NCI-H2196 treated with DMSO at 0.1 percent for 48 hours (cell line): Measurements from ENCODE around the gene PTPRU.

Experiments
- DNase-seq: peaks from one replicate; lab custom pipeline; 2025; ENCODE audit not compliant: unreplicated experiment; lab: John Stamatoyannopoulos, UW

PTPRU gene

DNA sequence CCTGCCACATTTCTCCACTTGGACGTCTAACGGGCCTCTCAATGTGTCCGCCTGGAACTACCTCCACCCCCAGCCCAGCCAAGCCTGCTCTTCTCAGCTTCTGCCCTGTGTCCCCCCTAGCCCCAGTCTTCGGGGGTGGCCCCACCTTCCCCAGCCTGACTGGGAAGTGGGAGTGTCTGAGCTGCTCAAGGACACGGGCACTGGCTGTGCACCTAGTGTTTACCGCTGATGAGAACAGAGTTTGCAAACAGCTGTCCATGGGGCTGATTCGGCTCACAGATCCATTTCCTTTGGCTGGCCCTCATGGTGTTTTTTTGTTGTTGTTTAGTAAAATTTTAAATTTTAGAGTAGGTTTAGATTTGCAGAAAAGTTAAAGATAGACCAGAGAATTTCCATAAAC, 121.1 kb downstream of the PTPRU start:
- DNase-seq: no peak

DNA sequence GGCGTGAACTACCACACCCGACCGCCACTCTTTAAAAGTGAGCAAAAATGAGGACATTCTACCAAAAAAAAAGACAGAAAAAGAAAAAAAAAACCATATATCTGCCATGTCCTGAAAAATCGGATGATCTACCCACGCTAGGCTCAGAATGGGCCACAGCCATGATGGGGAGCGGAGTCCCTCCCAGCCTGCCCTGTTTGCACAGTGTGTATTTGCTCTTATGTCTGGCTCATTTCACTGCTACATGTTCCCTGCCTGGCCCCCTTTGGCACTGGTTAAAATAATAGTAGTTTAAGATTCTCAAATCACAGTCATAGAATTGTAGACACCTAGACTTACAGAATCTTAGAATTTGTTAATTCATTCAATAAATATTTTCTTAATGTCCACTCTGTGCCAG, 121.9 kb downstream of the PTPRU start:
- no peak for DNase-seq

DNA sequence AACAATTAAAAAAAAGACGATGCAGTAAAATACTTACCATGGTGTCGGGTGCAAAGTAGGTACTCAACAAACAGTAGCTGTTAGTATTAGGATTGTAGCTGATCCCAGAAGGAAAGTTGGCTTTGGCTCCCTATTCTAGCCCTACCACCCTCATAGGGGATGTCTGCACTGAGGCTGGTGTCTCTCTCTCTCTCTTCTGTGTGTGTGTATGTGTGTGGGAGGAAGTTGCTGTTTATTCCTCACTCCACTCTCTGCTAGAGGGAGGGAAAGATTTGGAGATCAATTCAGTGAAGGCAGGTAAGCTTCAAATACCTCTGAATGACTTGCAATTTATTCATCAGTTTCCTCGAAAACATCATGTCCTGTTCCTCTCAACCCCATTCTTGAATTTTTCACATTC, 124.4 kb downstream of the PTPRU start:
- DNase-seq: no peak

DNA sequence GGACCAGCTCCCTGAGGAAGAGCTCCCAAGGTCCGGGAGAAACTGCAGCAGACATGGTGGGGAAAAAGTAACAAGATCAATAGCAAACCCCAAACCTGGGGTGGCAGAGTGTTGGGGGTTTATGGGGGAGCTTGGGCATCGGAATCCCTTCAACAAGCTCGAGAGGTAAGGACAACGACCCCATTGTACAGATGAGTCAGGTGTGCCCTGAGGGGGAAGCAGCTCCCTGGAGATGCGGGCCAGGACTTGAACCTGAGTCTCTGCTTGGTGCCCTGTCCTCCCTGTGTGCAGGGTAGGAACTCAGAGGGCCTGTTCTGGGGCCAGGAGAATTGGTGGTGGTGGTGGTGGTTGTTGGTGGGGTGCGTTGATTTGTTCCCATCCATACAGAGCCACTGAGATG, 125.4 kb downstream of the PTPRU start:
- no peak for DNase-seq

DNA sequence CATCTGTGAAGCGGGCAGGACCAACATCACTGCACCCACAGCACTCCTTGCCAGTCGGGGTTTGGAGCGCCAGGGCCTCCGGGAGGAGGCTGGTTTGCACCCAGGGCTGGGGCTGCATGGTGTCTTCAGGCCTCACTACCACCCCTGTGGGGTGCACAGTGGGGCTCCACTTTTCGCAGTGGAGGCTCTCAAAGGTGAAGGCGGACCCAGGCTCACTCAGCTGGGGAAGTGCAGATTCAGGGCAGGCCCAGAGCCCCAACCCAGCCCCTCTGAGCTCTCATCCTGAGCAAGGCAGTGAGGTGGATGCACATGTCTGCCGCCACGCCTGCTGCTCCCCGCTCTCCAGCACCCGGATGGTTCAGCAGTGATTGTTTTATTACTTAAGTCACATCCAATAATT, 125.8 kb downstream of the PTPRU start:
- no peak for DNase-seq

DNA sequence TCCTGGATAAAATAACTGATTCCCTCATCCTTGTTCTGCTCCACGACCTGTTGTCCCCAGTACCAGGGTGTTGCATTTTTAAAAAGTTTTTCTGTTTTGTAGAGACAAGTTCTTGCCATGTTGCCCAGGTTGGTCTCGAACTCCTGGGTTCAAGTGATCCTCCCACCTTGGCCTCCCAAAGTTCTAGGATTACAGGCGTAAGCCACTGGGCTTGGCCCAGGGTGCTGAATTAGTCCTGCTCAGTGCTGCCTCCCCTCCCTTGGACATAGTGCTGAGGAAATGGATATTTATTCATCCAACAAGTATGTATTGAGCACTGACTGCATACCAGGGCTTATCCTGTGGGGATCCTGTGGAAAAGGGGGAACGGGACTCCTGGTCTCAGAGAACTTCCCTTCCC, 126.4 kb downstream of the PTPRU start:
- no peak for DNase-seq

DNA sequence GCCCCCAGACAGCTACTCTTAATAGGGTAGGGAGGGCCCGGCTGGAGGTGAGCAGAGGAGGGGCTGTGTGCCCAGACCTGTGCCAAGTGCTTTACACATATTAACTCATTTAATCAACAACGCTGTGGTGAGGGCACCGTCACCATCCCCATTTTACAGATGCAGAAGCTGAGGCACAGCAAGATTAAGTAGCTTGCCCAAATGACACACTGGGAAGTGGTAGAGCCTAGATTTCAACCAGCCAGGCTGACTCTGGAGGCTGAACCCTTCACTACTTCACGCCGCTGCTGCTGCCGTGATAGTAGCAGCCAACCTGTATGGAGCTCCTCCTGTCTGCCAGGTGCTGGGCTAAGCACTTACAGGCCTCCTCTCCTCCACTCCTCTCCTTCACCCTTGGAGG, 127.2 kb downstream of the PTPRU start:
- no peak for DNase-seq

DNA sequence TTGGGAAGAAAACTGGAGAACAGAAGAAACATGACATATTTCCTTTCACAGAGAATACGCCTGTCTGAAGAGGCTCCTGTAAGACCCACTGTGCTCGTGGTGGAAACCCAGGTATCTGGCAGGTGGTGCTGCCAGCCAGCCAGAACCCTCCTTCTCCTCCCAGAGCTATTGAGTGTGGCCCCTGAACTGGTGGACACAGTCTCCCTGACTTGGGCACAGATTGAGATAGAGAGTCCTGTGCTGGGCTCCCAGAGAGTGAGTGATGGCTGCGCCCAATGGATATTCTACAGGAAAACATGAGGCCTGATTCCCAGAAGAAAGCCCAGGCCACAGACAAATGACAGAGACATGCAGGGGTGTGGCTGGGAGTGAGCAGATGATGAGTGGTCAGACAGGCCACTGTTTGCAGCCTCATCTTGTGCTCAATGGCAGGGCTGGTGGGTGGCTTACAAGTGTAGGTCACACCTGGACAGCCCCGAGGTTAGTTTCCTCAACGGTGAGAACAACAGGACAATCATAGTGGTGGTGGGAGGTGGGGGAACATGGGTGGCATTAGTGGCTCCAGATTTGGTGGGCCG, 127.9 kb downstream of the PTPRU start:
- DNase-seq: no peak

DNA sequence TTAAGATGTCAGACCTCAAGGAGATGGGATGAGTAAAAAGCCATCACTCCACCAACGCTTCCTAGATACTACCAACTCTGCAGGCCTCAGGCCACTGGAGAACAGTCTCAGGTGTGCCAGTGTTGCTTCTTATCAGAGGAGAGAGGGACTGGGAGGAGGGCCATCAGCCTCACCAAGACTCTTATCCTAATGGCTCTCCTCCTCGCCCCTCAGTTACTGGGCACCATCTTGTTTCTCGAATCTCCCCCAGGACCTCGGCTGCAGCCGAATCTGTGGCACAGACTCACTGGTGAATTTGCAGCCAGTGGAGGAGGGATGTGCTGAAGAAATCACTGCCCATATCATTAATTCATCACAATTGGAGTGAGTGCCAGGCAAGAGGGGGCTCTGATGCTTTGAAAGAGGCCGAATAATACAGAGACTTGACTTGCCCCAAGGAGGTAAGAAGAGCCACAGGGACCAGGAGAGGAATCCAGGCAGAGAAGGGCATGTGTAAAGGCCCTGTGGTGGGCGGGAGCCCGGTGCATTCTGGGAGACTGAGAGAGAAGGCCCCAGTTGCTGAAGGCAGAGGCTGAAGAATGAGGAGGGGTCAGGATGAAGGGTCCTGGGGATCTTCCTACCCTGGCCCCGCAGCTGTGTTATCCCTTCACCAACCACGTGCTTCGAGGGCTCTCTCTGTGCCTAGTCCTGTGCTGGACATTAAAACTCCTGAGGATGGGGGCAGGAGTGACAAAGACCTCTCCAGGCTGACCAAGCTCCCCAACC, 129.8 kb downstream of the PTPRU start:
- DNase-seq: no peak

DNA sequence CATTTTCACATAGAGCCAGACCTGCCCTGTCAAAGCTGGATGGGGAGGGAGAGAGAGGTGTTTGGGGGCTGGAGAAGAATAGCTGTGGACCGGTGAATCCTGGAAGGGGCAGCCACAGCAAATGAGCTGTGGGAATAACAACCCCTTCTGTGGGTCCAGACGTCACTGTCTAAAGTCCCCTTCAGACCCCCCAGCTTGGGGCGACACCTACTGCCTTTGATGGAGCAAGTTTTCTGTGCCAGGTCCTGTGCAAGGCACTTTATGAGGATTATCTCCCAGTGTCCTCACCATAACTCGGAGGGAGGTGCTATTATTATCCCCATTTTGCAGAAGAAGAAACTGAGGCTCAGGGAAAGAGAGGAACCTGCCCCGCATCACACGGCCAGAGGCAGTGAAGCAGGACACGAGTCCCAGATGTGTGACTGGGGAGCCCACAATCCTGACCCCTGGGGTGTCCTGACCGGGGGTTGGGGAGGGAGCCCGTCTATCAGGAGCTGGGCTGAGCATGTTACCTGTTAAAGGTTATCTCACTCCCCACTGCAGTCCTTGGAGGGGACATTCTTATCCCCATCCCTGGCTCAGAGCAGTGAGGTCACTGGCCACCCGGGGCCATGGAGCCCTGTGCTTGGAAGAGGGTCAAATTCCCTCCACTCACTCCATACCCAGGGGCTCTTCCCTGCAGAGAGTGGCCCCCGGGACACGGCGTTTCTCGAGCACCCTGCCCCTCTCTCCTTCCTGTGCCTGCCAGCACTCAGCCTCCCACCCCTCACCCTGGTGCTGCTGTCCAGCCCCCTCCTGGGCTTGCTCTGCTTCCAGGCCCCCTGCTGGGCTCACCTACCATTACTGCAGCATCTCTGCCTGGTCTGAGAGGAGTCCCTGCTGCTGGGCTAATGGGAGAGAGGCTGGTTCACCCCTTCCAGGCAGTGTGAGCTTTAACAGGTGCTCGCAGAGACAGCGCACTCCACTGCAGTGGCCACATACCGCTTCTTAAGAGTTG, 132.9 kb downstream of the PTPRU start:
- no peak for DNase-seq

DNA sequence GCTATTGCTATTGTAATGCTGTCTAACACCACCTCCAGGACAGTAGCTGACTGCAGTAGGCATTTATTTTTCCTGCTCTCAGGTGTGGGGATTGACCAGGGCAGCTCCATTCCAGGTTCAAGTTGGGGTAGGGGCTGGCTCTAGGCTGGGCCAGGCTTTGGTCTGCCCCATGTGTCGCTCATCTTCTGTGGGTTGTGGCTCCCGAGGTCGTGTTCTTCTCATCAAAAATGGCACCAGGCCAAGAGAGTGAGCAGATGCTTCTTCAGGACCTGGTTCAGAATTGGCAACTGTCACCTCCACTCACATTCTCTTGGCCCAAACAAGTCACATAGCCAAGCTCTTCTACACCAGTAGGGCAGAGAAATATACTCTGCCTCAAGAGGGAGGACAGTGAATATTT, 133.7 kb downstream of the PTPRU start:
- DNase-seq: no peak

DNA sequence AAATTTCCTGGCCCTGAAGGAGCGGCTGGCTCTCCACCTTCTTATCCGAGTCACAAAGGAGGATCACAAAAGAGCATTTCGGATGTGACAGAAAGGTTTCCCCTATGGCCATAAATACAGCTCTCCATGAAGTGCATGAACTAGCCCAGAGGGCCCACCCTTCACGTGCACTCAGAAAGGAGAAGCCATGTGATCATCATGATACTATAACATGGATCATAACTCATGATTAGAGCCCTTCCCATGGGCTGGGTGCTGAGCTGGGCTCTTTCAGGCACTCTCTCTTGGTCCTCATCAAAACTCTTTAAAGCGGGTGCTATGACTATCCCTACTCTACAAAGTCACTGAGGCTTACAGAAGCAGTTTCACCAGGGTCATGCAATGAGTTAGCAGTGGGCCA, 135.0 kb downstream of the PTPRU start:
- DNase-seq: no peak

DNA sequence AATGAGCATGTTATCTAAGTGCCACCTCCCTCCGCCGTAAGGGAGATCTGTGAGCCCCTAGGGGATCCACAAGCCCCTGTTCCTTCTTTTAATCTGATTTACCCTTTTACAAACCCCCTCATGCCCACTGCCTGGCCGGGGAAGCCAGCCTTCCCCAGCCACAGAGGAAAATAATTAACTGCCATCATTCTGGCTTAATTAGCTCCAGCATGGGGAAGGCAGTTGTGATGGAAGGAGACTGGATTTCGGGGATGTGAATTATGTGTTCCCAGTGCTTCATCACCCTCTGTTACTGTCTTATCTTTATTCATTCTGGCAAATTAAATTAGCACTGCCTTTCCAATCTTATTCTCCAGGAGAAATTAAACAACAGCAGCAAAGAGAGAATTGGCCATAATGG, 135.8 kb downstream of the PTPRU start:
- DNase-seq: no peak
